ENCODE measurements around the gene SEPTIN8.

The SEPTIN8 gene

GRCh38 chr5:132761321-132762240 lies 15.5 kb downstream of the SEPTIN8 start:
- CTCF ChIA-PET: interaction anchor here (0.7 to 1.4 kb wide), 2 partner anchors 58 to 701 kb away, joined by 3 read pairs; no protein-coding TSS in a partner anchor
- POLR2A ChIA-PET: no interaction called here

DNA sequence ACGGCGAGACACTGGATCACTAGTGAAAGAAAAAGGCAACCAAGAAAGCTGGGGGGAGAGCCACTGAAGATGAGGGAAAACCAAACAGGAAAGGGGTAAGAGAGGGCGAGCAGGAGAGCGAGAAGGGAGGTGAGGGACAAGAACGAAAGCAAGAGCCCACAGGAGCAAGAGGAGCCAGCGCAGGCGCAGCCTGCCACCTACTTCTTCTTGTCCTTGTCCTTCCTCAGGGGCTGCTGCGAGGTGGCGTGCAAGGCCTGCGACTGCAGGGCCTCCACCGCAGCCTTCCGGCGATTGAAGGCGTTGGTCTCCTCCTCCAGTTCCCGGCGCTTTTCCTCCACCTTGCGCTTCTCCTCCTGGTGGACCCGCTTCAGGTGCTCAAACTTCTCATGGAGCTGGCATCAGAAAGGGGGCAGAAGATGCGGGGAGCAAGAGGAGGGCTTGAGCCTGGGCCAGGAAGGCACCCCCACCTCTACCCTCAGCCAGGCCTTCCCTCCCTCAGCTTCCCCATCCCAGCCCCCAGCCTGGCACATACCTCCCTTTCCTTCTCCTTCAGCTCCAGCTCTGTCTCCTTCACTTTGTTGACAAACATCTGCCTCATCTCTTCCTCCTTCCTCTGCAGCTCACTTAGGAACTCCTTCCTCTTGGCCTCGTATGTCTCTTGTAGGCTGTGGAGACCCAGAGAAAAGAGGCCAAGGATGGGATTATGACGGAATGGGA lies 16.3 kb downstream of the SEPTIN8 start:
- ChIA-PET CTCF (interaction anchor here (1.4 kb wide), 1 partner anchor 59 kb away, joined by 3 read pairs; no protein-coding TSS in a partner anchor), POLR2A (interaction anchor here (0.6 kb wide), 1 partner anchor 60 kb away, joined by 4 read pairs; no protein-coding TSS in a partner anchor)
- Histone ChIP-seq H3K4me3 (ENCODE audit: low read depth, low read length) (no peak overlapping the region), H3K4me1 (ENCODE audit: control insufficient read depth, insufficient read depth, low read length) (no peaks in the 10 kb centered on the region), H3K9me3 (ENCODE audit: control insufficient read depth, insufficient read depth, low read depth, low read length) (no peaks in the 10 kb centered on the region), H3K27ac (ENCODE audit: extremely low read depth, low read depth, low read length) (no peak overlapping the region), H3K36me3 (ENCODE audit: control insufficient read depth in 2 of 2, insufficient read depth in 1 of 2, low read length in 2 of 2) (peaks cover 4 to 94% of the 10 kb centered on the region in 2 experiments)
- TF ChIP-seq OSR2 (tag by site-specific recombination; IDR thresholded peaks at IDR 0.05) (no peak), ZNF600 (tag by site-specific recombination; IDR thresholded peaks at IDR 0.05) (no peak), ZNF280D (tag by site-specific recombination; IDR thresholded peaks at IDR 0.05) (no peak), ZNF324 (tag by site-specific recombination; IDR thresholded peaks at IDR 0.05) (no peak), ZNF175 (tag by site-specific recombination; IDR thresholded peaks at IDR 0.05) (no peak), KLF9 (tag by site-specific recombination; IDR thresholded peaks at IDR 0.05; ENCODE audit: low read depth) (no peak), PRDM1 (tag by site-specific recombination; IDR thresholded peaks at IDR 0.05) (peak; percentile 86)

More at GRCh38 chr5:132761321-132762240, 15.5 kb downstream of the SEPTIN8 start:
- Histone ChIP-seq H3K36me3 (ENCODE audit: control insufficient read depth in 2 of 2, insufficient read depth in 1 of 2, low read length in 2 of 2) (peaks cover 4 to 90% of the 10 kb centered on the region in 2 experiments), H3K4me3 (ENCODE audit: low read depth, low read length) (no peak overlapping the region), H3K4me1 (ENCODE audit: control insufficient read depth, insufficient read depth, low read length) (no peaks in the 10 kb centered on the region), H3K9me3 (ENCODE audit: control insufficient read depth, insufficient read depth, low read depth, low read length) (no peaks in the 10 kb centered on the region), H3K27ac (ENCODE audit: extremely low read depth, low read depth, low read length) (no peak overlapping the region)
- TF ChIP-seq ZNF544 (tag by site-specific recombination; IDR thresholded peaks at IDR 0.05) (no peak), TCF7L2 (IDR thresholded peaks at IDR 0.05; ENCODE audit: borderline replicate concordance, low read depth, low read length) (no peak), ZNF623 (tag by site-specific recombination; IDR thresholded peaks at IDR 0.05) (no peak), YY1 (tag by site-specific recombination; IDR thresholded peaks at IDR 0.05) (no peak), ZNF561 (tag by site-specific recombination; IDR thresholded peaks at IDR 0.05; ENCODE audit: borderline replicate concordance) (no peak), ZNF624 (tag by site-specific recombination; IDR thresholded peaks at IDR 0.05) (no peak), SP2 (tag by site-specific recombination; IDR thresholded peaks at IDR 0.05) (no peak), ELK4 (IDR thresholded peaks at IDR 0.05; ENCODE audit: borderline replicate concordance, low read depth, low read length) (no peak), ZNF140 (tag by site-specific recombination; IDR thresholded peaks at IDR 0.05) (no peak), ZNF670 (tag by site-specific recombination; IDR thresholded peaks at IDR 0.05; ENCODE audit: low read depth) (no peak), SP3 (tag by site-specific recombination; IDR thresholded peaks at IDR 0.05) (no peak), KLF9 (tag by site-specific recombination; IDR thresholded peaks at IDR 0.05; ENCODE audit: low read depth) (no peak), ZBTB8A (tag by site-specific recombination; IDR thresholded peaks at IDR 0.05) (no peak), ZNF600 (tag by site-specific recombination; IDR thresholded peaks at IDR 0.05) (no peak), ZNF274 (IDR thresholded peaks at IDR 0.05; ENCODE audit: low read length) (no peak), ZNF274 (tag by site-specific recombination; IDR thresholded peaks at IDR 0.05; ENCODE audit: borderline replicate concordance) (no peak), MZF1 (tag by site-specific recombination; IDR thresholded peaks at IDR 0.05; ENCODE audit: borderline replicate concordance) (no peak)
- TF ChIP-seq, protein P1, sequence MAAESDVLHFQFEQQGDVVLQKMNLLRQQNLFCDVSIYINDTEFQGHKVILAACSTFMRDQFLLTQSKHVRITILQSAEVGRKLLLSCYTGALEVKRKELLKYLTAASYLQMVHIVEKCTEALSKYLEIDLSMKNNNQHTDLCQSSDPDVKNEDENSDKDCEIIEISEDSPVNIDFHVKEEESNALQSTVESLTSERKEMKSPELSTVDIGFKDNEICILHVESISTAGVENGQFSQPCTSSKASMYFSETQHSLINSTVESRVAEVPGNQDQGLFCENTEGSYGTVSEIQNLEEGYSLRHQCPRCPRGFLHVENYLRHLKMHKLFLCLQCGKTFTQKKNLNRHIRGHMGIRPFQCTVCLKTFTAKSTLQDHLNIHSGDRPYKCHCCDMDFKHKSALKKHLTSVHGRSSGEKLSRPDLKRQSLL (tag by site-specific recombination; IDR thresholded peaks at IDR 0.05): no peak
